ENCODE results near the gene ZNF219.

Gene ZNF219

DNA sequence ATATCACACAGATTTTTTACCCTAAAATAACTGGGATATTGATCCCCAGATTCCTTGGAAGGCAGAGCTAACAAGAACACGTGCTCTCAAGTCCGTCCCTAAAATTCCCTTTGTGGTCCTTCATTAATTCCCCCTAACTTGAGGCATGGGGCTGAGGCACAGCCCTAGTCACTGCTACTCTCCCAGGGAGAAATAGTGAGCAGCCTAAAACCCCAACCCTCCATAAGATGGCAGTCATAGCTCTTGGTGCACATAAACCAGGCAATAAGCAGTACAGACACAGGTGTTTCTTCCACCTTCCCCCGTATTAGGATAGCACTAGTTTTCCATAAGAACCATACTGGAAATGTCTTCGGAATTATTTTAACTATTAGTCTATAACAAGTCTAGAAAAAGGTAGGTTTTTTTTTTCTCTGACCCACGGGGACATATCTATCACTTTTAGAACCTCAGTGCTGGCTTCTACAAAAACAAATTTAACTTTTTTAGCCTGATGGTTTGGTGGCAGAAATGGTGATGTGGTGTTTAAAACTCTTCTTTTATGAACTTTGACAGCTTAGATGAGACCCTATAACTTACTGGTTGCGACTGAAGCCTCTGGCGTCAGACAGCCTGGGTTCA lies 31.5 kb downstream of the ZNF219 start:
- no peak for DNase-seq

DNA sequence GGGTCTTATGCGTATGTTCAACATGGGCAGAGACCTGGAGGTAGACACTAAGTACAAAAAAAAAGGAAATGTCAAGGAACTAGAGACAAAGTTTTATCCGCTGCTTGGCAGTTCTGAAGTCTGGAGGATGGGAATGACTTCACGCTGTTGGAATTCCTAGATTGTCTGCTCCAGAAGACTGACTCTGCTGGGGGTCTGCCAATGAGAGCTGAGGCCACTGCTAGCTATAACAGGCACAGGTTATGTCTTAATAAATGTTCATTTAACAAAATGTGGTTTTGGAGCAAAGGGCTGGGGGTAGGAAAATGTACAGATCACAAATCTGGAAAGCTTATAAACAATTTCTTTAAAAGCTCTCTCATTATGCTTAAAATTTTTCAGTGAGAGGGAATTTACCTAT lies 35.0 kb downstream of the ZNF219 start:
- no peak for DNase-seq

DNA sequence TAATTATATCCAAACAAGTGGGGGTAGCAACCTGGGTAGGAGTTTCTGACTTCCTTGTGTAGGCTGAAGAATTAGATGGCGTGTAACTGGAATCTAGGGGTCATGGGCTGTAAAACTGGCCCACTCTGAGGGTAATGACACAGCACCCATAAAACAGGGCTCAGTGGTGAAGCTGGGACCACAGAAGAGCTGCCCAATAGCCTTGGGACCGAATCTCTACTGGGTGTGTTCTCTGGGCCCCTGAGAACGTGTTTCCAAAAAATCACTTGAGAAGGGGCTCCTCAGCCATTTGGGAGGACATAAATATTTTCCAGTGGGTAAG lies 37.1 kb downstream of the ZNF219 start:
- no peak for DNase-seq

GRCh38 chr14:21060614-21061346 lies 37.7 kb downstream of the ZNF219 start:
- DNase-seq: no peak

DNA sequence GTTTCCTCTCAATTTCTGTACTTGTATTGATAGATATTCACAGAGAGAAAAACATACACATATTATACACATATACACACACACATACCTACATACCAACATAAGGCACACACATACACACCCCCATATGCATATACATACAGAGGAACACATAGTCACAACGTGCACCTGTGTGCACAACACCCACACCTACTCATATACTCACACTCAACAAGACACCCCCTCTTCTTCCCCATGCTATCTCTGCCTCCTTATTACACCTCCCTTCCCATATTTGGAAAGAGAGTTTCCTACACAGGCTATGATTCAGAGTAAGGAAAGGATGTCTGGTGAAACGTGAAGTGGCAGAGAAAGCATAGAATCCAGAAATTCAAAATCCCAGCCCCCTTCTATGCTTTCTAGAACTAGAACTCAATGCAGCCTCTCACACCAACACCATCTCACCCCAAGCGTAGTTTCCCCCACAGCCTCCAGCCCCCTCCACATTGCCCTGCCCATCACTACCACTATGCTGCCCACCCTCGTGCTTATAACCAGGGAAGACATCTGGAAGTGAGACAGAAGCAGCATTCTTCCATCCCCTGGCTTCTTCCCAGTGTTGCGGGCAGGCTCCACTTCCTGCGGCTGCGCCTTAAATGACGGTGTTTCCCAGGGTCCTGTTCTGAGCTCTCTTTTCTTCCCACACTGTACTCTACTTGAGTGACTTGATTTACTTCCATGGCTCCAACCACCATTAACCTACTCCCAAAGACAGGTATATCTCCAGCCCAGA lies 38.4 kb downstream of the ZNF219 start:
- no peak for DNase-seq

DNA sequence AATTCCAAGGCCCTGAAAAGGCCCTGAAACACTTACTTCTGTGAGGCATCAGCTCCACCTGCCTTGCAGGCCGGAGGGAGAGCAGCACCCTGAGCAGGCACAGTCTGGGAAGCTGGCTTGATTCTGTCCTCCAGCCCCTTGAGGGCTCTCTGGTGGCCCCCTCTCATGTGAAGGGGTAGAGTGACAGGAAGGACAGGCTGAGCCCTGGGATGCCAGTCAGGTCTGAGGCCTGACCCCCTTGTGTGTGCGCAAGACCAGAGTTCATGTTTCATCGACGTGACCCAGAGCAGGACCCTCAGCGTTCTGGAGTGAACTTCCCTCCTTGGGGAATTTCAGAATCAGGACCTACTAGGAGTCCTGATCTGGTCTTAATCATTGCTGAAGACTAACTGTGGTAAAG lies 39.6 kb downstream of the ZNF219 start:
- no peak for DNase-seq

DNA sequence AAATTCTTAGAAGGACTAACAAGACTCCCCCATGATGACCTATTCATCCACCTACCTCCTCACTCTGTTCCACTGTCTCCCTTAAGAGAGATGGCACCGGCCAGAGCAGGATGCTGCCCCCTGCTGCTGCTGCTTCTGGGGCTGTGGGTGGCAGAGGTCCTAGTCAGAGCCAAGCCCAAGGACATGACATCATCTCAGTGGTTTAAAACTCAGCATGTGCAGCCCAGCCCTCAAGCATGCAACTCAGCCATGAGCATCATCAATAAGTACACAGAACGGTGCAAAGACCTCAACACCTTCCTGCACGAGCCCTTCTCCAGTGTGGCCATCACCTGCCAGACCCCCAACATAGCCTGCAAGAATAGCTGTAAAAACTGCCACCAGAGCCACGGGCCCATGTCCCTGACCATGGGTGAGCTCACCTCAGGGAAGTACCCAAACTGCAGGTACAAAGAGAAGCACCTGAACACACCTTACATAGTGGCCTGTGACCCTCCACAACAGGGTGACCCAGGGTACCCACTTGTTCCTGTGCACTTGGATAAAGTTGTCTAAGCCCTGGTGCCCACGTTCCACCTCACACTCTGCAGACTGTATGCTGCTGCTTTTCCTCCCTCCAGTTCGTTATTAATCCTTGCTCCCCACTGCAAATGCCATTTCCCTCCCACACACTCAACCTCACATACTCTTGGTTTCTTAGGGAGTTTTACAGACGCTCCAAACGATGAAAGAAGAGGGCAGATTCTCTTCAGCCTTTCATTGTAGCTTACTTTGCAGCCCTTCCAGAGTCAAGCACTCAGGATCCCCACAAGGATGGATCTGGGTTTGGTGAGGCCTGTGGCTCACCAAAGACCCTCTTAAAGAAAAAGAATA lies 40.4 kb downstream of the ZNF219 start, which contains the start of gene RNASE8:
RNASE8 (plus strand) TSS at position 20 of the 873 bp plus-strand sequence; CDS start at position 91, 71 bp downstream.
- no peak for DNase-seq

GRCh38 chr14:21056520-21057163 lies 41.8 kb downstream of the ZNF219 start:
- DNase-seq: no peak

DNA sequence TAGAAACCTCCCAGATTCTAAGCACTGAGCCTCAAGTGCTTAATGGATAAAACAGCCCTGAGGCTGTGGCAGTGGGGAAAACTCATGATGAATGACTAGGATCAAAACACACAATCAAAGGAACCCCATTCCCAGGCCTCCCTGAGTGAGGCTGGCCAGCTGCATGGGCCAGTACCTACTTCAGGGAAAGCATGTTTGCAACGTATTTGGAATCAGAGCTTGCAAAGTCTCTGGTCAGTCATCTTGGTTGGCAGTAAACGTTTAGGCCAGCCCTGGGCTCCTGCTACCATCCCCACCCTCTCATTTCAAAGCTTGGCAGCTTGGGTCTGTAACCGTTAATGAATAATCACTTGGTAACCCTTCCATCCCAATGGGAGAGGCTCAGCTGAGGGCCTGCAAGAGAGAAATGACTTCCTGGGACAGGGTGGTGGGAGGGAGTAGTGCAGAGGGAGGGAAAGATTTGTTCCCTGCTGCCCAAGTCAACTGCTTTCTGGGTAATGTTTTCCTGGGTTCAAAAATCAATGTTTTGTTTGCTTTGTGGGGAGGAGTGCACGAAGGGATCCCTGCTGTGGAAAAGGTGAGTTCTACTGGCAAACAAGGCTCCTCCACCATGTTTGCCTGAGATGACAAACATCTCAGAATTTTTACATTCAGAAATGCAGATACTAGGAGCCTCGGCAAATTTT lies 42.9 kb downstream of the ZNF219 start:
- DNase-seq: no peak

GRCh38 chr14:21054768-21055145 lies 43.7 kb downstream of the ZNF219 start:
- DNase-seq: no peak

DNA sequence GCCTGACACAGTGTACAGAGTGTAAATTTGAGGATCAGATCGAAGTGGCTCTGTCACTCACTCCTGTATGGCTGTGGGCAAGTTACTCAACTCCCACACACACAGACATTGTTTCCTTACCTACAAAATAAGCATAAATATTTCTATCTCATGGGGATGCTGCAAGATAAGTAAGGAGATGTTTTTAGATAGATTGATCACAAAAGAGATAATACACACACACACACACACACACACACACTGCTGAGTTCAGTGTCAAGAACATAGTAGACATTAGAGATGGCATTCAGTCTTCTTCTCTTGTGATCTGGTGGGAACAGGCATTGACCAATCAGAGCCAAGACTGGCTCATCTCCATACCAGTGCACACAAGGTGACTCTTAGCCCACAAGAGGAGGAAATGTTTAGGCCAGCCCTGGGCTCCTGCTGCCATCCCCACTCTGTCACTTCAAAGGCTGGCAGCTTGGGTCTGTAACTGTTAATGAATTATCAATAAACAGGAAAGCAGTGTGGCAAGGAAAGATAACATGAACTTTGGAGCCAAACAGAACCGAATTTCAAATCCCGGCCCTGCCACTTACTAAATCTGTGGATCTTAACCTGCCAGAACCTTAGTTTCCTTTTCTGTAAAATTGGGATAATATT lies 44.2 kb downstream of the ZNF219 start:
- DNase-seq: no peak

- no peak for DNase-seq
These were observed 45.0 kb downstream of the ZNF219 start for GRCh38 chr14:21053184-21054122.

- DNase-seq: no peak
These were observed 47.9 kb downstream of the ZNF219 start for GRCh38 chr14:21050597-21050996.

- no peak for DNase-seq
These were observed 49.2 kb downstream of the ZNF219 start for GRCh38 chr14:21049271-21049673.

GRCh38 chr14:21048638-21049037 lies 49.8 kb downstream of the ZNF219 start:
- no peak for DNase-seq

DNA sequence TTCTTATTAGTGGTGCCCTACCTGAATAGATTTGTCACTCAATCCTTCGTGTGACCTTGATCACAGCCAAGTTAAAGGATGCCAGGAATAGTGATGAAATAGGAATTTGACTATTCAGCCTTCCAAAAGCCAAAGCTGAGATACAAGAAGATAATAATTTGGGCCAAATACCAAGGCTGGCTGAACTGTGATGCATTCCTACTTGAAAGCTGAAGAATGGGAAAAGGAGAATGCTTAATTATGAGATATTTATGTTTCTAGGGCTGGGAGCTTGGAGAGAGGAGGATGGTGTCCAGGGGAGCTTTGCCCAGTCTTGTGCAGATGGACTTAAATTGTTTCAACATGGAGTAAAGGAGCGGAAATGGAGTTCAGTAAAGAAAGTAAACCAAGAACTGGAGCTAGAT lies 51.1 kb downstream of the ZNF219 start:
- no peak for DNase-seq

- peak; percentile 12 for DNase-seq
These were observed 54.4 kb downstream of the ZNF219 start for GRCh38 chr14:21043974-21044618.

DNA sequence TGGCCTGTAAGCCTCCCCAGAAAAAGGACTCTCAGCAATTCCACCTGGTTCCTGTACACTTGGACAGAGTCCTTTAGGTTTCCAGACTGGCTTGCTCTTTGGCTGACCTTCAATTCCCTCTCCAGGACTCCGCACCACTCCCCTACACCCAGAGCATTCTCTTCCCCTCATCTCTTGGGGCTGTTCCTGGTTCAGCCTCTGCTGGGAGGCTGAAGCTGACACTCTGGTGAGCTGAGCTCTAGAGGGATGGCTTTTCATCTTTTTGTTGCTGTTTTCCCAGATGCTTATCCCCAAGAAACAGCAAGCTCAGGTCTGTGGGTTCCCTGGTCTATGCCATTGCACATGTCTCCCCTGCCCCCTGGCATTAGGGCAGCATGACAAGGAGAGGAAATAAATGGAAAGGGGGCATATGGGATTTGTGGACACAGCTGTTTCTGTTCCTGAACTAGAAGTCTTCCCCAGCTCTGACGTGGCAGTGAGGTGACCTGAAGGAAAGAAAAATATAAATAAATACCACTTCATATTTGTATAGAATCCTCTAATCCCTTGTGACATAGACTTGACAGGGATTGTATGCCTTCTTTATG lies 55.0 kb downstream of the ZNF219 start:
- DNase-seq: no peak

DNA sequence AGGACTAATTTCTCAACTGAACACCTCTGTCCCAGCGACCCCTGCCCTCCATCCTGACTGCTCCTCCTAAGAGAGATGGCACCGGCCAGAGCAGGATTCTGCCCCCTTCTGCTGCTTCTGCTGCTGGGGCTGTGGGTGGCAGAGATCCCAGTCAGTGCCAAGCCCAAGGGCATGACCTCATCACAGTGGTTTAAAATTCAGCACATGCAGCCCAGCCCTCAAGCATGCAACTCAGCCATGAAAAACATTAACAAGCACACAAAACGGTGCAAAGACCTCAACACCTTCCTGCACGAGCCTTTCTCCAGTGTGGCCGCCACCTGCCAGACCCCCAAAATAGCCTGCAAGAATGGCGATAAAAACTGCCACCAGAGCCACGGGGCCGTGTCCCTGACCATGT lies 55.5 kb downstream of the ZNF219 start:
- no peak for DNase-seq

All from NCI-H2029 treated with DMSO at 0.1 percent for 48 hours (cell line).